Neuron (in vitro differentiated cells): ENCODE data around the gene IPP.

Experiments used
- H2AFZ ChIP-seq: one replicate; pipeline ENCODE4 v1.6.1; 2013; ENCODE audit warnings: low read depth, mild to moderate bottlenecking, inconsistent platforms, low read length, moderate library complexity
- H3K27me3 ChIP-seq: one replicate; pipeline ENCODE4 v1.6.1; 2013; ENCODE audit warnings: low read length; ENCODE audit not compliant: insufficient read depth
- H3K36me3 ChIP-seq: one replicate; pipeline ENCODE4 v1.6.1; 2013; ENCODE audit warnings: low read length; ENCODE audit not compliant: insufficient read depth
- H3K4me1 ChIP-seq: one replicate; pipeline ENCODE4 v1.6.1; 2013; ENCODE audit warnings: low read length; ENCODE audit not compliant: insufficient read depth
- H3K4me3 ChIP-seq: 2 replicates; pipeline ENCODE4 v1.5.1; 2013; ENCODE audit warnings: mild to moderate bottlenecking, low read length, moderate library complexity
- H3K9me3 ChIP-seq: one replicate; pipeline ENCODE4 v1.6.1; 2013; ENCODE audit warnings: low read length

The IPP gene

GRCh38 chr1:45750298-45751038 is at the start of gene IPP:
Gene IPP, minus strand, starts transcription at chr1:45750653. Its CDS starts 4,242 bp downstream, at chr1:45746411.
- H3K4me3 ChIP-seq, result peak within 1 kb of the TSS; percentile 86
- H2AFZ ChIP-seq, result peak within 1 kb of the TSS; percentile 90
- H3K36me3 ChIP-seq, result peaks cover 5% of the 10 kb centered on the region
- H3K9me3 ChIP-seq, result peaks cover 5% of the 10 kb centered on the region
- no peaks in the 10 kb centered on the region for H3K4me1 ChIP-seq
- no peaks in the 10 kb centered on the region for H3K27me3 ChIP-seq

GRCh38 chr1:45796946-45797345 is 46.5 kb upstream of the IPP start:
- no peak overlapping the region for H2AFZ ChIP-seq
- no peaks in the 10 kb centered on the region for H3K36me3 ChIP-seq
- H3K4me3 ChIP-seq, result no peak overlapping the region
- H3K27me3 ChIP-seq, result no peaks in the 10 kb centered on the region
- no peaks in the 10 kb centered on the region for H3K9me3 ChIP-seq
- H3K4me1 ChIP-seq, result no peaks in the 10 kb centered on the region

GRCh38 chr1:45796381-45796780 is 45.9 kb upstream of the IPP start:
- H2AFZ ChIP-seq, result no peak overlapping the region
- H3K36me3 ChIP-seq, result no peaks in the 10 kb centered on the region
- H3K4me3 ChIP-seq, result no peak overlapping the region
- no peaks in the 10 kb centered on the region for H3K27me3 ChIP-seq
- H3K9me3 ChIP-seq, result no peaks in the 10 kb centered on the region
- H3K4me1 ChIP-seq, result no peaks in the 10 kb centered on the region

- no peaks in the 10 kb centered on the region for H3K4me1 ChIP-seq
- no peaks in the 10 kb centered on the region for H3K27me3 ChIP-seq
- no peak overlapping the region for H3K4me3 ChIP-seq
- no peak overlapping the region for H2AFZ ChIP-seq
- no peaks in the 10 kb centered on the region for H3K36me3 ChIP-seq
- H3K9me3 ChIP-seq, result no peaks in the 10 kb centered on the region
These were observed 43.6 kb upstream of the IPP start for GRCh38 chr1:45793942-45794604.

- Histone ChIP-seq H3K4me3 (no peak overlapping the region), H3K36me3 (no peaks in the 10 kb centered on the region), H3K4me1 (no peaks in the 10 kb centered on the region), H2AFZ (no peak overlapping the region), H3K27me3 (peaks cover 2% of the 10 kb centered on the region), H3K9me3 (no peaks in the 10 kb centered on the region)
These were observed 42.3 kb upstream of the IPP start for GRCh38 chr1:45792744-45793143.

GRCh38 chr1:45789601-45790000 is 39.1 kb upstream of the IPP start:
- Histone ChIP-seq H3K4me3 (no peak overlapping the region), H3K27me3 (peaks cover 2% of the 10 kb centered on the region), H2AFZ (no peak overlapping the region), H3K9me3 (no peaks in the 10 kb centered on the region), H3K4me1 (no peaks in the 10 kb centered on the region), H3K36me3 (no peaks in the 10 kb centered on the region)

- Histone ChIP-seq H3K36me3 (no peaks in the 10 kb centered on the region), H2AFZ (no peak overlapping the region), H3K9me3 (no peaks in the 10 kb centered on the region), H3K4me1 (no peaks in the 10 kb centered on the region), H3K4me3 (no peak overlapping the region), H3K27me3 (peaks cover 2% of the 10 kb centered on the region)
These were observed 37.5 kb upstream of the IPP start for GRCh38 chr1:45787905-45788304.

GRCh38 chr1:45785583-45785982 is 35.1 kb upstream of the IPP start:
- no peaks in the 10 kb centered on the region for H3K36me3 ChIP-seq

GRCh38 chr1:45775794-45776193 is 25.3 kb upstream of the IPP start:
- H3K9me3 ChIP-seq, result no peaks in the 10 kb centered on the region
- no peaks in the 10 kb centered on the region for H3K36me3 ChIP-seq
- no peak overlapping the region for H3K4me3 ChIP-seq
- H3K27me3 ChIP-seq, result no peaks in the 10 kb centered on the region
- H2AFZ ChIP-seq, result no peak overlapping the region
- no peaks in the 10 kb centered on the region for H3K4me1 ChIP-seq

More at GRCh38 chr1:45785583-45785982, 35.1 kb upstream of the IPP start:
- Histone ChIP-seq H3K4me3 (no peak overlapping the region), H3K27me3 (peaks cover 2% of the 10 kb centered on the region), H3K9me3 (no peaks in the 10 kb centered on the region), H2AFZ (no peak overlapping the region), H3K4me1 (no peaks in the 10 kb centered on the region)

- H3K36me3 ChIP-seq, result no peaks in the 10 kb centered on the region
- no peaks in the 10 kb centered on the region for H3K27me3 ChIP-seq
- H3K4me3 ChIP-seq, result no peak overlapping the region
- no peak overlapping the region for H2AFZ ChIP-seq
- no peaks in the 10 kb centered on the region for H3K4me1 ChIP-seq
- H3K9me3 ChIP-seq, result no peaks in the 10 kb centered on the region
These were observed 22.5 kb upstream of the IPP start for GRCh38 chr1:45772971-45773370.

- no peaks in the 10 kb centered on the region for H3K9me3 ChIP-seq
- no peaks in the 10 kb centered on the region for H3K27me3 ChIP-seq
- no peaks in the 10 kb centered on the region for H3K4me1 ChIP-seq
- H2AFZ ChIP-seq, result no peak overlapping the region
- no peak overlapping the region for H3K4me3 ChIP-seq
- H3K36me3 ChIP-seq, result no peaks in the 10 kb centered on the region
These were observed 18.9 kb upstream of the IPP start for GRCh38 chr1:45769261-45769932.

- no peaks in the 10 kb centered on the region for H3K4me1 ChIP-seq
- no peak overlapping the region for H3K4me3 ChIP-seq
- H3K27me3 ChIP-seq, result no peaks in the 10 kb centered on the region
- no peaks in the 10 kb centered on the region for H3K36me3 ChIP-seq
- H2AFZ ChIP-seq, result no peak overlapping the region
- H3K9me3 ChIP-seq, result no peaks in the 10 kb centered on the region
These were observed 16.6 kb upstream of the IPP start for GRCh38 chr1:45767035-45767434.

- no peaks in the 10 kb centered on the region for H3K9me3 ChIP-seq
- H3K4me1 ChIP-seq, result no peaks in the 10 kb centered on the region
- no peaks in the 10 kb centered on the region for H3K36me3 ChIP-seq
- no peak overlapping the region for H2AFZ ChIP-seq
- no peak overlapping the region for H3K4me3 ChIP-seq
- no peaks in the 10 kb centered on the region for H3K27me3 ChIP-seq
These were observed 15.7 kb upstream of the IPP start for GRCh38 chr1:45765999-45766792.
